Breast epithelium (tissue), 4 donors: ENCODE results near the gene SYNM. TPM values are rescaled to one million over a fixed set of nuclear protein-coding genes. Genes with fewer than 3 reads are reported as not detected.

Source experiments
- DNase-seq, 2 donors: peaks; one replicate each; pipeline ENCODE4 v3.0.0-alpha.2; 2019; ENCODE audit warnings: low spot score in 2 of 2
- H3K27ac ChIP-seq, 2 donors: fragments of 200-600 bp; sonication (generic) in 1 of 2; one replicate each; pipeline ENCODE4 v1.5.1; 2016 to 2019; ENCODE audit warnings: mild to moderate bottlenecking in 1 of 2
- H3K27me3 ChIP-seq, 2 donors: fragments of 200-600 bp; sonication (generic) in 1 of 2; one replicate each; pipeline versions ENCODE4 v1.5.1 to v1.6.0; 2017 to 2019; ENCODE audit warnings: control low read depth in 1 of 2, mild to moderate bottlenecking in 1 of 2
- H3K36me3 ChIP-seq: fragments of 200-600 bp; one replicate; pipeline ENCODE4 v1.5.1; 2019
- H3K4me1 ChIP-seq, 2 donors: fragments of 200-600 bp; sonication (generic); one replicate each; pipeline ENCODE4 v1.5.1; 2016 to 2019; ENCODE audit warnings: control low read depth in 1 of 2
- H3K4me3 ChIP-seq, 3 donors: fragments of 200-600 bp; sonication (generic); 1 replicate in 2 of 3; 2 replicates in 1 of 3; pipeline ENCODE4 v1.5.1; 2016 to 2019; ENCODE audit warnings: mild to moderate bottlenecking in 3 of 3, moderate library complexity in 2 of 3
- H3K9me3 ChIP-seq, 2 donors: fragments of 200-600 bp; sonication (generic) in 1 of 2; one replicate each; pipeline ENCODE4 v1.5.1; 2016 to 2019; ENCODE audit warnings: control low read depth in 1 of 2
- POLR2A ChIP-seq: fragments of 450-650 bp; IDR thresholded peaks from one replicate; pipeline ENCODE4 v1.6.1; 2016; ENCODE audit warnings: antibody characterized with exemption, mild to moderate bottlenecking, moderate library complexity
- POLR2AphosphoS5 ChIP-seq, 3 donors: sonication (generic); formaldehyde crosslinking; IDR thresholded peaks; one replicate each; pipeline ENCODE4 v1.6.1; 2017; ENCODE audit warnings: antibody characterized with exemption in 3 of 3
- intact Hi-C: fragments of 100-400 bp; cut with DNase I; formaldehyde crosslinking; loops from one replicate; pipeline ENCODE4 v1.15.1; 2023; ENCODE audit warnings: low total_unique reads
- total RNA-seq, 3 donors: library from RNA; depleted of rRNA; stranded (reverse); fragments of >200 nt; gene quantifications; one replicate each; pipeline ENCODE4 v1.1.0, GENCODE V29; 2016
- TF ChIP-seq, protein P1 (sequence below), 3 donors: fragments of 450-650 bp; IDR thresholded peaks; one replicate each; pipeline ENCODE4 v1.5.1; 2016 to 2017; ENCODE audit warnings: antibody characterized with exemption in 3 of 3, mild to moderate bottlenecking in 3 of 3, moderate library complexity in 3 of 3

Gene SYNM
- total RNA-seq, 3 donors from 2014 or later: 32.0 to 319 (median 115) TPM

- Histone ChIP-seq H3K9me3 (no peaks in the 10 kb centered on the region), H3K27ac (no peak overlapping the region), H3K4me3 (no peak overlapping the region), H3K36me3 (no peaks in the 10 kb centered on the region), H3K4me1 (no peaks in the 10 kb centered on the region), H3K27me3 (no peaks in the 10 kb centered on the region)
- intact Hi-C loops: no loop called here
- DNase-seq: no peak
- TF ChIP-seq, protein P1, sequence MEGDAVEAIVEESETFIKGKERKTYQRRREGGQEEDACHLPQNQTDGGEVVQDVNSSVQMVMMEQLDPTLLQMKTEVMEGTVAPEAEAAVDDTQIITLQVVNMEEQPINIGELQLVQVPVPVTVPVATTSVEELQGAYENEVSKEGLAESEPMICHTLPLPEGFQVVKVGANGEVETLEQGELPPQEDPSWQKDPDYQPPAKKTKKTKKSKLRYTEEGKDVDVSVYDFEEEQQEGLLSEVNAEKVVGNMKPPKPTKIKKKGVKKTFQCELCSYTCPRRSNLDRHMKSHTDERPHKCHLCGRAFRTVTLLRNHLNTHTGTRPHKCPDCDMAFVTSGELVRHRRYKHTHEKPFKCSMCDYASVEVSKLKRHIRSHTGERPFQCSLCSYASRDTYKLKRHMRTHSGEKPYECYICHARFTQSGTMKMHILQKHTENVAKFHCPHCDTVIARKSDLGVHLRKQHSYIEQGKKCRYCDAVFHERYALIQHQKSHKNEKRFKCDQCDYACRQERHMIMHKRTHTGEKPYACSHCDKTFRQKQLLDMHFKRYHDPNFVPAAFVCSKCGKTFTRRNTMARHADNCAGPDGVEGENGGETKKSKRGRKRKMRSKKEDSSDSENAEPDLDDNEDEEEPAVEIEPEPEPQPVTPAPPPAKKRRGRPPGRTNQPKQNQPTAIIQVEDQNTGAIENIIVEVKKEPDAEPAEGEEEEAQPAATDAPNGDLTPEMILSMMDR (IDR thresholded peaks at IDR 0.05): no peak
Observed at GRCh38 chr15:99153026-99153535, 48.2 kb downstream of the SYNM start.

DNA sequence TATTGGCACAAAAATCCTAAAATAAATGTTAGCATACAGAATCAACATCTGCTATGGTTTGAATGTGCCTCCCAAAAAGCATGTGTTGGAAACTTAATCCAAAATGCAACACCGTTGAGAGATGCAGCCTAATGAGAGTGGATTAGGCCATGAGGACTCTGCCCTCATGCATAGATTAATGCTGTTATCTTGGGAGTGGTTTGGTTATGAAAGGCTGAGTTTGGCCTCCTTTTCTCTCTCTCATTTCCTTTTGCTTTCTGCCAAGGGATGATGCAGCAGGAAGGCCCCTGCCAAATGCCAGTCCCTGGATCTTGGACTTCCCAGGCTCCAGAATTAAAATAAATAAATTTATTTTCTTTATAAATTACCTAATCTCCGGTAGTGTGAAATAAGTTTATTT is 49.4 kb downstream of the SYNM start:
- Histone ChIP-seq H3K27ac (no peak overlapping the region), H3K4me3 (no peak overlapping the region), H3K4me1 (no peaks in the 10 kb centered on the region), H3K27me3 (no peaks in the 10 kb centered on the region), H3K36me3 (no peaks in the 10 kb centered on the region), H3K9me3 (no peaks in the 10 kb centered on the region)
- intact Hi-C loops: no loop called here
- no peak for DNase-seq
- TF ChIP-seq, protein P1 (IDR thresholded peaks at IDR 0.05): no peak

DNA sequence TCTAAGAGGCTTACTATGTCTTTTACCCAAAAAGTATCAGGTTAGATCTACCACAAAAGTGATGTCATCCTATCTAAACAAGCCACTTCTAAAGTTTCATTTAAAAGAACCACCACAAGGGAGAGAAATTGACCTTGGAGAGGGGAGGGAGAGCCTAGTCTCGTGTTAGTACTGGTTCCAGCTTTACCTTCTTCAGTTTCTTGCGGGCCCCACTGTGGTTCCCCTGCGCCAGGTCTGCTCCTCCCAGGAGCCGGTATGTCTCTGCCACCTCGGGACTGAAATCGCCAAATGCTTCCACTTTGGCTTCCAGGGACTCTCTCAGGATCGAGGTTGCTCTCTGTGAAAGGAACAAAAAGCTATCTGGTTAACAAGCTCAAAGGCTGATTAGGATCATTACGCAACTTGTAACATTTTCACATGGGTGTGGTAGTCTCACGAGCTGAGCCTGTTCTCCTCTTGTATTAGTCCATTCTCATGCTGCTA is 51.1 kb downstream of the SYNM start:
- Histone ChIP-seq H3K36me3 (no peaks in the 10 kb centered on the region), H3K9me3 (no peaks in the 10 kb centered on the region), H3K4me3 (no peak overlapping the region), H3K4me1 (no peaks in the 10 kb centered on the region), H3K27ac (no peak overlapping the region), H3K27me3 (no peaks in the 10 kb centered on the region)
- intact Hi-C loops: no loop called here
- no peak for TF ChIP-seq POLR2A
- TF ChIP-seq, protein P1 (IDR thresholded peaks at IDR 0.05): no peak
- TF ChIP-seq POLR2AphosphoS5 (IDR thresholded peaks at IDR 0.05): no peak
- no peak for DNase-seq

- H3K9me3 ChIP-seq: no peaks in the 10 kb centered on the region
- no peak overlapping the region for H3K4me3 ChIP-seq
- no peaks in the 10 kb centered on the region for H3K27me3 ChIP-seq
- H3K4me1 ChIP-seq: no peaks in the 10 kb centered on the region
- TF ChIP-seq, protein P1 (IDR thresholded peaks at IDR 0.05): no peak
- no peak for TF ChIP-seq POLR2AphosphoS5 (IDR thresholded peaks at IDR 0.05)
- H3K27ac ChIP-seq: no peak overlapping the region
- H3K36me3 ChIP-seq: no peaks in the 10 kb centered on the region
- DNase-seq: no peak
- intact Hi-C loops: no loop called here
Observed at GRCh38 chr15:99157456-99157855, 52.6 kb downstream of the SYNM start.

GRCh38 chr15:99158626-99159412 is 53.9 kb downstream of the SYNM start:
- H3K4me3 ChIP-seq: no peak overlapping the region
- TF ChIP-seq, protein P1 (IDR thresholded peaks at IDR 0.05): no peak
- no peak for TF ChIP-seq POLR2A
- TF ChIP-seq POLR2AphosphoS5 (IDR thresholded peaks at IDR 0.05): no peak
- H3K9me3 ChIP-seq: no peaks in the 10 kb centered on the region
- intact Hi-C loops: no loop called here
- no peaks in the 10 kb centered on the region for H3K27me3 ChIP-seq
- no peaks in the 10 kb centered on the region for H3K36me3 ChIP-seq
- DNase-seq: no peak
- no peaks in the 10 kb centered on the region for H3K4me1 ChIP-seq
- no peak overlapping the region for H3K27ac ChIP-seq
